ENCODE results near the gene TNFSF18.

DNA sequence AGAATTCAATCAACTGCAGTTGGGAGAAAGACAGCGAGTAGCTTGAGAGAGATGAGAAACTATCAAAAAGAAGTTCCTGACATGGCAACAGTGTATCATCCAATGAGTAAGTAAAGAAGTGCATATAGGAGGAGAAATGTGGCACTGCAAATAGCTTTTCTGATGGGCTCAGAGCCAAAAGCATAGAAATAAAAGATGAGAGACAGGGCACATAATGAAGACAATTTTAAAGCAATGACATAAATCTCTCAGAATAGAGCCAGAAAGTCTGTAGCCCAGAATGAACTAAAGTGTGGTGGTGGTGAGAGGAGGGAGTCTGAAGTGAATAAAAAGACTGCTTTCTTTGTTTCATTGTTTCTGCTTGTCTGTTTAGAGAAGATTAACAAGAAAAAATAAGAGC lies 34.3 kb downstream of the TNFSF18 start:
- TF ChIP-seq EZH2 (IDR thresholded peaks at IDR 0.05) = no peak
- no peak for TF ChIP-seq POLR2AphosphoS5 (IDR thresholded peaks at IDR 0.05; ENCODE audit: borderline replicate concordance, low read depth, low read length)
- no peak for TF ChIP-seq FOXP2 (optimal IDR thresholded peaks at IDR 0.05; ENCODE audit: control extremely low read depth, extremely low read length, insufficient read depth)
